Measurements from ENCODE around the gene TP63. TPM values are rescaled to one million over a fixed set of nuclear protein-coding genes. Genes with fewer than 3 reads are reported as not detected.

Gene TP63
- total RNA-seq, 1 experiment from 2014 or later: not detected

- H3K27me3 Mint-ChIP-seq (ENCODE audit: low read depth): peaks cover 100% of the 10 kb centered on the region
- Histone ChIP-seq H3K79me2 (ENCODE audit: insufficient read depth, low read length) (no peaks in the 10 kb centered on the region), H2BK15ac (ENCODE audit: low read depth, low read length) (no peak overlapping the region), H3K4me1 (ENCODE audit: insufficient read depth, low read length) (no peaks in the 10 kb centered on the region), H3K56ac (ENCODE audit: insufficient read length, low read depth, low read length) (no peak overlapping the region), H3K27ac (ENCODE audit: insufficient read length, low read depth, low read length) (no peak overlapping the region), H3K23ac (ENCODE audit: insufficient read length, low read depth, low read length) (no peak overlapping the region), H3K23me2 (ENCODE audit: insufficient read length, low read depth, low read length, poor library complexity, severe bottlenecking) (no peaks in the 10 kb centered on the region), H2BK20ac (ENCODE audit: low read depth, low read length, poor library complexity, severe bottlenecking) (no peak overlapping the region), H2BK12ac (ENCODE audit: insufficient read length, low read depth, low read length) (no peak overlapping the region), H2AFZ (ENCODE audit: low read length) (no peak overlapping the region), H4K91ac (ENCODE audit: insufficient read length, low read depth, low read length) (no peak overlapping the region), H2AK5ac (ENCODE audit: insufficient read length, low read length) (no peak overlapping the region), H4K8ac (replicated peaks; ENCODE audit: insufficient read length, low read depth, low read length) (no peak overlapping the region), H2BK5ac (ENCODE audit: insufficient read length, low read length) (no peak overlapping the region), H4K5ac (ENCODE audit: insufficient read length, low read depth, low read length) (no peak overlapping the region), H3K79me1 (ENCODE audit: insufficient read depth, low read depth, low read length, poor library complexity, severe bottlenecking) (no peaks in the 10 kb centered on the region), H3K9ac (ENCODE audit: extremely low read depth, insufficient read length, low read length) (no peak overlapping the region), H3K27me3 (ENCODE audit: insufficient read depth, low read length) (peaks cover 31% of the 10 kb centered on the region; the same call in 1 of the 2 replicates), H3K4me2 (ENCODE audit: insufficient read depth, insufficient read length, low read length) (no peak overlapping the region), H3K9me3 (ENCODE audit: control insufficient read depth, low read depth, low read length) (no peaks in the 10 kb centered on the region), H3T11ph (ENCODE audit: low read length) (no peak overlapping the region), H2BK120ac (ENCODE audit: low read depth, low read length, poor library complexity, severe bottlenecking) (no peak overlapping the region), H4K20me1 (ENCODE audit: control insufficient read depth, insufficient read depth, insufficient read length) (no peaks in the 10 kb centered on the region), H3K18ac (ENCODE audit: insufficient read length, low read depth, low read length) (no peak overlapping the region), H3K4ac (ENCODE audit: low read depth, low read length) (no peak overlapping the region), H3K14ac (ENCODE audit: insufficient read depth, low read length) (no peak overlapping the region)
- no peak for DNase-seq
- H3K4me3 Mint-ChIP-seq: no peak overlapping the region
- no peaks in the 10 kb centered on the region for H3K36me3 Mint-ChIP-seq (ENCODE audit: insufficient read depth in 1 of 3, low read depth in 3 of 3)
- peaks cover 1 to 7% of the 10 kb centered on the region in 2 experiments; a peak in 4 of 5 replicates for H3K9me3 Mint-ChIP-seq
- no peak for TF ChIP-seq CTCF (conservative IDR thresholded peaks at IDR 0.05)
- no CpG with 5 or more reads among the region's 6 CpGs for WGBS (ENCODE audit: extremely low coverage, insufficient read length, low lambda C conversion rate)
- H3K27ac Mint-ChIP-seq: peak overlapping the region in 1 of 3 experiments; percentile 57; a peak in 1 of 7 replicates
- H3K4me1 Mint-ChIP-seq: peaks cover 2 to 5% of the 10 kb centered on the region in 2 experiments; a peak in 3 of 4 replicates
These were observed 145.1 kb downstream of the TP63 start for GRCh38 chr3:189776149-189776824.

All from H9 (cell line).